Nephron (organoid): ENCODE results near the gene C1orf52.
A peak's percentile ranks its signal among the peaks of the same experiment; 100 is the strongest.

Experiments used
- H3K27ac Mint-ChIP-seq, 3 experiments: 2 replicates each; pipeline ENCODE4 v1.8.0; 2020; ENCODE audit warnings: mixed read lengths in 3 of 3, mild to moderate bottlenecking in 2 of 3, moderate library complexity in 1 of 3
- H3K27me3 Mint-ChIP-seq: 2 replicates; pipeline ENCODE4 v1.8.0; 2021; ENCODE audit warnings: low read depth, mild to moderate bottlenecking, moderate library complexity, mixed read lengths
- H3K36me3 Mint-ChIP-seq: 2 replicates; pipeline ENCODE4 v1.8.0; 2020; ENCODE audit warnings: low read depth, mixed read lengths
- H3K4me1 Mint-ChIP-seq: 2 replicates; pipeline ENCODE4 v1.8.0; 2020; ENCODE audit warnings: mixed read lengths
- H3K4me3 Mint-ChIP-seq, 3 experiments: 2 replicates each; pipeline ENCODE4 v1.8.0; 2020; ENCODE audit warnings: mild to moderate bottlenecking in 3 of 3, mixed read lengths in 3 of 3, moderate library complexity in 2 of 3
- H3K9me3 Mint-ChIP-seq: 2 replicates; pipeline ENCODE4 v1.8.0; 2020; ENCODE audit warnings: mixed read lengths
- TF ChIP-seq, protein P1 (sequence below), 3 experiments: fragments of 200-600 bp; sonication (generic); IDR thresholded peaks; one replicate each; pipeline ENCODE4 v1.5.0; 2021; ENCODE audit warnings: antibody characterized with exemption in 3 of 3; ENCODE audit not compliant: unreplicated experiment in 3 of 3

C1orf52 gene

DNA sequence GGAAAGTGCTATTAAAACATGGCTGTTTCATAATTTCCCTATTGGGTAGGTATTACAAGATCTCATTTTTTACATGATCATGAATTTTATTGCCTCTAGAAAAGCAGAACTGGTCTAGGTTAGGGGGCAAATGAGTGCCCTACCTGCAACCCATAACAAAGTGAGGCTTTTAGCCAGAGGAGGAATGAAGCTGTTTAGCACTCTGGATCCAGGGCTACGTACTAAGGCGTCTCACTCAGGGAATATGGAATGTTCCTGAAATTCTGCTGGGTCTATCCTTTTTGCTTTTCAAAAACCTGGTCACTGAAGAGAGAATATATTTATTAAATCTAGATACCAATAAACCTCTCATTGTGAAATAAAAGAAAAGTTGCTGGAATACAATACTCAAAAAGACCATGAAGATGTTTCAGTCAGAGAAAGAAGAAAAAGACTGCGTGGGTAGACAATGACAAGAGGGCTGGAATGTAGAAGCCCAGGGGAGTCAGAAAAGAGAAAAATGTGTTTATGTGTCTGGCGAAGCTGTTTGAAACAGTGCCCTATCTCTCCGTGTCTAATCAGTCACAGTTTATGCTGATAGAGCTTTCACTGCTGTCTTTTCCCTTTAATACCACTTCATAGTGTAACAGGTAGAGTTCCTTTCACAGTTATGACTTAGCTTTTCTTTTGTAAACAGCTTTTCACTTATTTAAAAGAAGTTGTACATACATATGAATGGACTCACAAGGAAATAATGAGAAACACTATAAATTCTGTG lies 33.7 kb downstream of the C1orf52 start:
- H3K4me1 Mint-ChIP-seq, result peaks cover 56% of the 10 kb centered on the region
- H3K4me3 Mint-ChIP-seq, result peak overlapping the region in 2 of 3 experiments; percentile 18 to 29
- no peaks in the 10 kb centered on the region for H3K9me3 Mint-ChIP-seq
- TF ChIP-seq, protein P1, sequence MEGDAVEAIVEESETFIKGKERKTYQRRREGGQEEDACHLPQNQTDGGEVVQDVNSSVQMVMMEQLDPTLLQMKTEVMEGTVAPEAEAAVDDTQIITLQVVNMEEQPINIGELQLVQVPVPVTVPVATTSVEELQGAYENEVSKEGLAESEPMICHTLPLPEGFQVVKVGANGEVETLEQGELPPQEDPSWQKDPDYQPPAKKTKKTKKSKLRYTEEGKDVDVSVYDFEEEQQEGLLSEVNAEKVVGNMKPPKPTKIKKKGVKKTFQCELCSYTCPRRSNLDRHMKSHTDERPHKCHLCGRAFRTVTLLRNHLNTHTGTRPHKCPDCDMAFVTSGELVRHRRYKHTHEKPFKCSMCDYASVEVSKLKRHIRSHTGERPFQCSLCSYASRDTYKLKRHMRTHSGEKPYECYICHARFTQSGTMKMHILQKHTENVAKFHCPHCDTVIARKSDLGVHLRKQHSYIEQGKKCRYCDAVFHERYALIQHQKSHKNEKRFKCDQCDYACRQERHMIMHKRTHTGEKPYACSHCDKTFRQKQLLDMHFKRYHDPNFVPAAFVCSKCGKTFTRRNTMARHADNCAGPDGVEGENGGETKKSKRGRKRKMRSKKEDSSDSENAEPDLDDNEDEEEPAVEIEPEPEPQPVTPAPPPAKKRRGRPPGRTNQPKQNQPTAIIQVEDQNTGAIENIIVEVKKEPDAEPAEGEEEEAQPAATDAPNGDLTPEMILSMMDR (IDR thresholded peaks at IDR 0.05; ENCODE audit: unreplicated experiment in 3 of 3), result no peak
- H3K36me3 Mint-ChIP-seq, result no peaks in the 10 kb centered on the region
- peak overlapping the region; percentile 82 to 92 (median 88) for H3K27ac Mint-ChIP-seq
- H3K27me3 Mint-ChIP-seq, result no peaks in the 10 kb centered on the region

DNA sequence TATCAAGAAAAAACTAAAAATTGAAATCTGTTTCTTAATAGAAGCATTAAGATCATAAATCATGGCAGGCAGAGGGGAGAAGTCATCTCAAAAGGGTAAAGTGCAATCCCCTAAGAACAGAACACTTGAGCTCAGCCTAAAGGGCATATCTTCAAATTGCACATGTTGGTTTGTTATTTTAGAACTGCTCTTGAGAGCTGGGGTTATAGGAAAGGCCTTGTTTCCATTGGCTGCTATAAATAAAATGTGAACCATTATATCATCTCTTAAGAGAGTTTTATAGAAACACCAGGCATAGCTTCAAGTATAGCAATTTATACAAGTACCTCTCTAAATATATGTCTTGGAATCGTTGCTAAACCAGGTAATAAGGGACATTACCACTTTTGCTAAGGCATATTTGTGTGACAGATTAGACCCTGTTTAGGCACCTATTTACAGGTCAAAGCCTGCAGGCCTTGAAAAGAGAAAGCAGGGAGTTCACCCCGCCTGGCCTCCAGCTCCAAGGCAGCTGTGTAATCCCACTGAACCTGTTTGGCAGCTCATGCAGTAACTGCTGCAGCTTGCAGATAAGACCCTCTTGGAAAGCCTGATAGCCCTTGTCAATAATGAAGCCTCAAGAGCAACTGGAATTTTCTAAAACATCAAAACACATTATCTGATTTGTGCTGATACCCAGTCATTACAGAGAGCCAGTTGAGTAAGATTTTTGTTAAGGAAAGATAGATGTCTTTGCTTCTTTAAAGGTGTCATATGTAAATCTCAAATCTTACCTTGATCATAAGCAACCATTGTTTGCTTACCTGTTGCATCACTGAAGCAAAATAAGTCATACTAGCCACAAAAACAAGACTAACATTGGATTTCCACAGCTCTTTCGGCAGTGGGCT lies 34.5 kb downstream of the C1orf52 start:
- TF ChIP-seq, protein P1 (IDR thresholded peaks at IDR 0.05; ENCODE audit: unreplicated experiment in 3 of 3), result no peak

DNA sequence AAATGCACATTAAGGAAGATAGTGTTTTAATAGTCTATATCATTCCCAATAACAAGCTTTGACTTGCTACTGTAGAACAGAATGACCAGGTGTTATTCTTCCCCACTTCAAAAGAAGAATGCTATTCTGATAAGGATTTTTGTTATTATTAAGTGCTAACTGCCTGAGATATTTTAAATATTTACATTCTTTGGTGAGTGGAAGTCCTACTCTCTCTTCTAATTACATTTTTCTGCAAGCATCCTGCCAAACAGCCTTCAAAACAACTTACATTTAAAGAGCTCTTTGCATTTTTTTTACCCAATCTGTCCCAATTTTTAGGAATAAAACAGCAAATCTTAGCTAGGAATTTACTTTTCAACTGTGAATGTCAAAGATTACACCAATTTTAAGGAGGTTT lies 35.2 kb downstream of the C1orf52 start:
- TF ChIP-seq, protein P1 (IDR thresholded peaks at IDR 0.05; ENCODE audit: unreplicated experiment in 3 of 3), result no peak
- Mint-ChIP-seq H3K27me3 (no peaks in the 10 kb centered on the region), H3K27ac (peak overlapping the region; percentile 82 to 92 (median 88)), H3K4me1 (peaks cover 58% of the 10 kb centered on the region), H3K4me3 (no peak overlapping the region), H3K36me3 (no peaks in the 10 kb centered on the region), H3K9me3 (no peaks in the 10 kb centered on the region)

More for the DNA sequence above, 34.5 kb downstream of the C1orf52 start:
- H3K4me3 Mint-ChIP-seq, result no peak overlapping the region
- peak overlapping the region; percentile 82 to 92 (median 88) for H3K27ac Mint-ChIP-seq
- H3K27me3 Mint-ChIP-seq, result no peaks in the 10 kb centered on the region
- H3K9me3 Mint-ChIP-seq, result no peaks in the 10 kb centered on the region
- H3K36me3 Mint-ChIP-seq, result no peaks in the 10 kb centered on the region
- peaks cover 60% of the 10 kb centered on the region for H3K4me1 Mint-ChIP-seq

DNA sequence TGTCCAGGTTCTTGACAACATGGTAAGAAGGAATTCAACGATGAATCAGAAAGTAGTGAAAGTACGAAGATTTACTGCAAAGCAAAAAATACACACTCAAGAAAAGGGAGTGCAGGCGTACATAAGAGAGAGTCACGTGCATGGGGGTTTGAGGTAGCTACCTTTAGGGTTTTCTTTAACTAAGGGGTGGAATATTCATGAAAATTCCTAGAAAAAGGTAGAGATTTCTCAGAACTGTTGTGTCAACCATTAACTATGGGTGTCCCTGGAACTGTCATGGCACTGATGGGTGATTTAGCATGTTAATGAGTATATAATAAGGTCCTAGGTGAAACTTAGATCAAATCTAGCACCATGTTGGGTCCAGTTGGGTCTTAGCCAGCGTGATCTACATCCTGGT lies 36.1 kb downstream of the C1orf52 start:
- no peaks in the 10 kb centered on the region for H3K27me3 Mint-ChIP-seq
- no peak overlapping the region for H3K4me3 Mint-ChIP-seq
- peaks cover 3% of the 10 kb centered on the region for H3K9me3 Mint-ChIP-seq

DNA sequence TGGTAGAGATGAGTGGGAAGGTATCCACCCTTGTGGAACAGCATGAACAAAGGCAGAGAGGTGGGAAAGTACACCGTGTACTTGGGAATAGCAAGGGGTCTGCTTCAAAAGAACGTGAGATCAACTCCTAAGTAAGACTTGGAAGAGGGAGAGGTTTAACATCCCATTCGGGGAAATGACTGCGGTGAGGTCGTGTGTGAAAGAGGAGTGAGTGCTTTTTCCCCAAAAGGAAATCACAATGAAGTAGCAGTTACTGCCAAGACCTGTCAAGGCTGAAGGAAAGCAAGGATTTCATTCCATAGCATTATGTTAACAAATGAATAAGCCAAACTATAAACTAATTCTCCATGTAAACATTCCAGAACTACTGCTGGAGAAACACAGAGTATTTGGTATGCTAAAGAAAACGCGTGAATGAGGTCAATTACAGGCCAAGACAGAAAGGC lies 38.7 kb downstream of the C1orf52 start:
- TF ChIP-seq, protein P1 (IDR thresholded peaks at IDR 0.05; ENCODE audit: unreplicated experiment in 3 of 3), result no peak
- Mint-ChIP-seq H3K36me3 (no peaks in the 10 kb centered on the region), H3K27ac (peak overlapping the region; percentile 14 to 19 (median 15))

More for the DNA sequence above, 36.1 kb downstream of the C1orf52 start:
- Mint-ChIP-seq H3K27ac (peak overlapping the region in 2 of 3 experiments; percentile 55 to 82), H3K36me3 (no peaks in the 10 kb centered on the region), H3K4me1 (peaks cover 50% of the 10 kb centered on the region)
- TF ChIP-seq, protein P1 (IDR thresholded peaks at IDR 0.05; ENCODE audit: unreplicated experiment in 3 of 3), result no peak

More for the DNA sequence above, 38.7 kb downstream of the C1orf52 start:
- peaks cover 39% of the 10 kb centered on the region for H3K4me1 Mint-ChIP-seq
- no peaks in the 10 kb centered on the region for H3K27me3 Mint-ChIP-seq
- H3K4me3 Mint-ChIP-seq, result no peak overlapping the region
- peaks cover 12% of the 10 kb centered on the region for H3K9me3 Mint-ChIP-seq
